ENCODE results near the gene CDC42SE2. TPM values are rescaled to one million over a fixed set of nuclear protein-coding genes. Genes with fewer than 3 reads are reported as not detected.
A peak's percentile ranks its signal among the peaks of the same experiment; 100 is the strongest.

CDC42SE2 gene
- total and polyA plus RNA-seq, 8 donors: 28.1 to 37.5 (median 33.4) TPM

DNA sequence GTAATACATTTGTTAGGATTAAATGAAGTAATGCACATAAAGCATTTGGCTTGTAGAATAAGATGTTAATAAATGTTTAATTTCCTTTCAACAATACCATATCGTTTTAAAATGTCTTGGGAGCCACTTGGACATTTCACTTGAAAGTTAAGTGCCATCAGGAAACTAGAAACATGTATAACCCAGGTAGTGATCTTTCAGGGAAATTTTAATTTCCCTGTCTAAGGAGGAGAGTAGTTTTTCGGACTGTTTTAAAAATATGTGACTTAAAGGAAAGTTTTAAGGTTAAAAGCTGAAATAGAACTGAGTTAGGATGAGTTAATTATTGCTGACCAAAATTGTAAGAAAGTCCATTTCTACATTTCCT lies 18.0 kb downstream of the CDC42SE2 start:
- Histone ChIP-seq H3K27me3 (no peaks in the 10 kb centered on the region), H3K36me3 (peaks cover 0 to 1% of the 10 kb centered on the region in 2 donors), H3K4me1 (peaks cover 0 to 48% of the 10 kb centered on the region in 2 donors), H3K27ac (peak overlapping the region; percentile 49 to 62), H3K4me3 (no peak overlapping the region), H3K9me3 (no peaks in the 10 kb centered on the region)
- ATAC-seq (peak; percentile 61), DNase-seq (no peak)
- TF ChIP-seq, protein P1, sequence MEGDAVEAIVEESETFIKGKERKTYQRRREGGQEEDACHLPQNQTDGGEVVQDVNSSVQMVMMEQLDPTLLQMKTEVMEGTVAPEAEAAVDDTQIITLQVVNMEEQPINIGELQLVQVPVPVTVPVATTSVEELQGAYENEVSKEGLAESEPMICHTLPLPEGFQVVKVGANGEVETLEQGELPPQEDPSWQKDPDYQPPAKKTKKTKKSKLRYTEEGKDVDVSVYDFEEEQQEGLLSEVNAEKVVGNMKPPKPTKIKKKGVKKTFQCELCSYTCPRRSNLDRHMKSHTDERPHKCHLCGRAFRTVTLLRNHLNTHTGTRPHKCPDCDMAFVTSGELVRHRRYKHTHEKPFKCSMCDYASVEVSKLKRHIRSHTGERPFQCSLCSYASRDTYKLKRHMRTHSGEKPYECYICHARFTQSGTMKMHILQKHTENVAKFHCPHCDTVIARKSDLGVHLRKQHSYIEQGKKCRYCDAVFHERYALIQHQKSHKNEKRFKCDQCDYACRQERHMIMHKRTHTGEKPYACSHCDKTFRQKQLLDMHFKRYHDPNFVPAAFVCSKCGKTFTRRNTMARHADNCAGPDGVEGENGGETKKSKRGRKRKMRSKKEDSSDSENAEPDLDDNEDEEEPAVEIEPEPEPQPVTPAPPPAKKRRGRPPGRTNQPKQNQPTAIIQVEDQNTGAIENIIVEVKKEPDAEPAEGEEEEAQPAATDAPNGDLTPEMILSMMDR (IDR thresholded peaks at IDR 0.05): no peak
- intact Hi-C loops (cut with DNase I): no loop called here

DNA sequence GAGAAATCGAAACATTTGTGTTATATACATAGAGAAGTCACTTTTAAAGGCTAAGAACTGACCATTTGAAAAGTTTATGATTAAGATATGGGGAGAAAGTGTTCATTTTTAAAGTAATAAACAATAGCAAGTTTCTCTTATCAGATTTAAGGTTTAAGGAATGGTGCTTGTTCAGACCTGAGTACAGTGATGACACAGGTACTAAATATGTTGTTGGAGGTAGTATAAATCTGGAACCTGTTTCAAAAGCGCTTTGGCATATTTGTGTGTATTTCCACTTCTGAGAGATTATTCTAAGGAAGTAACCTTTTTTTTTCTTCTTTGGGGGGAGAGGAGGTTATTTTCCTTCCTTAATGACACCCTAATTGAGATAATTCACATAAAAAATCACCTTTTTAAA lies 18.4 kb downstream of the CDC42SE2 start:
- DNase-seq: no peak
- TF ChIP-seq, protein P1 (IDR thresholded peaks at IDR 0.05): no peak
- Histone ChIP-seq H3K4me1 (peaks cover 0 to 48% of the 10 kb centered on the region in 2 donors), H3K9me3 (no peaks in the 10 kb centered on the region), H3K36me3 (peaks cover 0 to 5% of the 10 kb centered on the region in 2 donors), H3K27ac (peak overlapping the region in 1 of 2 donors; percentile 62), H3K4me3 (no peak overlapping the region), H3K27me3 (no peaks in the 10 kb centered on the region)
- intact Hi-C loops (cut with DNase I): no loop called here
- peak; percentile 61 for ATAC-seq

DNA sequence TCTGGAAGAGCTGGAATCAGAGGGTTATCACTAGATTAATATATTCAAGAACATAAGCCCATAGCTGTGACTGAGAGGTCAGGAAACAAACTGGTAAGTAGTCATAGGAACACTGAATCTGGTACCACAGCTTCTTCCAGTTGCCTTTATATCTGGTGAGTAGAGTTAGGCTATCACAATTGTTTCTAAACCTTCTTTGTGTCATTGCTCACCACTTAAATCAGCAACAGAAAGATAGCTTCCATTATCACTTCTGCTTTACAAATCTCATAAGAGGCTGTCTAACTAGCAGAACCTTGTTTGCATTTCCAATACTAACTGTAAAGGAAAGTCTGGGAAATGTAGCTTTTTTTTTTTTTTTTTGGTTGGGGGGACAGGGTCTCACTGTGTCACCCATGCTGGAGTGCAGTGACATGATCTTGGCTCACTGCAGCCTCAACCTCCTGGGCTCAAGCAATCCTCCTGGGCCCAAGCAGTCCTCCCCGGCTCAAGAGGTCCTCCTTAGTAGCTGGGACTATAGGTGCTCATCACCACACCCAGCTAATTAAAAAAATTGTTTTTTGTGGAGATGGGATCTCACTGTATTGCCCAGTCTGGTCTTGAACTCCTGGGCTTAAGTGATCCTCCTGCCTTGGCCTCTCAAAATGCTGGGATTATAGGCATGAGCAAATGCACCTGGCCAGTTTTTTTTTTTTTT lies 22.0 kb downstream of the CDC42SE2 start:
- intact Hi-C loops (cut with DNase I): no loop called here
- TF ChIP-seq, protein P1 (IDR thresholded peaks at IDR 0.05): no peak
- Histone ChIP-seq H3K4me1 (peaks cover 0 to 17% of the 10 kb centered on the region in 2 donors), H3K9me3 (no peaks in the 10 kb centered on the region), H3K4me3 (no peak overlapping the region), H3K36me3 (peaks cover 0 to 10% of the 10 kb centered on the region in 2 donors), H3K27me3 (no peaks in the 10 kb centered on the region), H3K27ac (no peak overlapping the region)
- no peak for ATAC-seq
- no peak for DNase-seq

DNA sequence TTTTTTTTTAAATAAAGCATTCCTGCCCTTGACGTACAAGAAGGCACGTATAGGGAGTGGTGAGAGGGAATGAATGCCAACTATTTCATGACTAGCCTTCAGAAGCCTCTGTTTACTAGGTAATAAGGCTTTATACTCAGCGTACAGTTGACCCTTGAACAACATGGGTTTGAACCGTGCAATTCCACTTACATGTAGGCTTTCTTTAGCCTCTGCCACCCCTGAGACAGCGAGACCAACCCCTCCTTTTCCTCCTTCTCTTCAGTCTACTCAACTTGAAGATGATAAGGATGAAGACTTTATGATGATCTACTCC lies 22.5 kb downstream of the CDC42SE2 start:
- Histone ChIP-seq H3K4me3 (no peak overlapping the region), H3K27me3 (no peaks in the 10 kb centered on the region), H3K36me3 (peaks cover 0 to 10% of the 10 kb centered on the region in 2 donors), H3K9me3 (no peaks in the 10 kb centered on the region), H3K27ac (no peak overlapping the region), H3K4me1 (peaks cover 0 to 12% of the 10 kb centered on the region in 2 donors)
- intact Hi-C loops (cut with DNase I): no loop called here
- no peak for DNase-seq
- no peak for ATAC-seq
- TF ChIP-seq, protein P1 (IDR thresholded peaks at IDR 0.05): no peak

DNA sequence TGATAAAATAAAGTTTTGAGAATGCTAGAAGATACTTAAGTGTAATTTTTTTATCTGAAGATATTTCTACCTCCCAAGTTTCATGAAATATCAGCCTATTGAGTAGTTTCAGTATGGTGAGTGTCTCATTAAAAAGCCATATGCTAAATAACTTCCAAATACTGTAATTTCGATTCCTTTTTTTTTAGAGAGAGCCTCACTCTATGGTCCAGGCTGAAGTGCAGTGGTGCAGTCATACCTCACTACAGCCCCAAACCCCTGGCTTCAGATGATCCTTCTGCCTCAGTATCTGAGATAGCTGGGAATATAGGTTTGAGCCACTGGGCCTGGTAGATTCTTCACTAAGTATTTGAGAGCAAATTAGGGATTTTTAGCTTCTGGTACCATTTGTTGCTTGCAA lies 24.5 kb downstream of the CDC42SE2 start:
- TF ChIP-seq, protein P1 (IDR thresholded peaks at IDR 0.05): no peak
- ATAC-seq: no peak
- intact Hi-C loops (cut with DNase I): no loop called here

More for the DNA sequence above, 24.5 kb downstream of the CDC42SE2 start:
- Histone ChIP-seq H3K4me3 (no peak overlapping the region), H3K9me3 (no peaks in the 10 kb centered on the region), H3K27ac (no peak overlapping the region), H3K36me3 (peaks cover 0 to 10% of the 10 kb centered on the region in 2 donors), H3K4me1 (no peaks in the 10 kb centered on the region), H3K27me3 (no peaks in the 10 kb centered on the region)
- no peak for DNase-seq

All from left lung (tissue), 10 donors.